HG02973 (cell line): Measurements from ENCODE around the gene NCLN.
"Not testable (repeated sequence)": the region's sequence is repeated elsewhere in the genome, so short reads cannot be mapped to it uniquely, and the experiment has no call there.

Source experiments
- ATAC-seq: cut with Tn5 transposase; IDR thresholded peaks from one replicate; pipeline ENCODE4 v1.9.1; 2021; ENCODE audit warnings: moderate library complexity; ENCODE audit not compliant: unreplicated experiment

The NCLN gene

DNA sequence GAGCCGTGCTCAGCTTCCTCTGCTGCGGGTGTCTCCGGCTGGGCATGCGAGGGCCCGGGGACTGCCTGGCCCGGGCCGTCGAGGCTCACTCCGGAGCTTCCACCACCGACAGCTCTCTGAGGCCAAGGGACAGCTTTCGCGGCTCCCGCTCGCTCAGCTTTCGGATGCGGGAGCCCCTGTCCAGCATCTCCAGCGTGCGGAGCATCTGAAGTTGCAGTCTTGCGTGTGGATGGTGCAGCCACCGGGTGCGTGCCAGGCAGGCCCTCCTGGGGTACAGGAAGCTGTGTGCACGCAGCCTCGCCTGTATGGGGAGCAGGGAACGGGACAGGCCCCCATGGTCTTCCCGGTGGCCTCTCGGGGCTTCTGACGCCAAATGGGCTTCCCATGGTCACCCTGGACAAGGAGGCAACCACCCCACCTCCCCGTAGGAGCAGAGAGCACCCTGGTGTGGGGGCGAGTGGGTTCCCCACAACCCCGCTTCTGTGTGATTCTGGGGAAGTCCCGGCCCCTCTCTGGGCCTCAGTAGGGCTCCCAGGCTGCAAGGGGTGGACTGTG lies 5.9 kb upstream of the NCLN start:
- ATAC-seq, result no peak

DNA sequence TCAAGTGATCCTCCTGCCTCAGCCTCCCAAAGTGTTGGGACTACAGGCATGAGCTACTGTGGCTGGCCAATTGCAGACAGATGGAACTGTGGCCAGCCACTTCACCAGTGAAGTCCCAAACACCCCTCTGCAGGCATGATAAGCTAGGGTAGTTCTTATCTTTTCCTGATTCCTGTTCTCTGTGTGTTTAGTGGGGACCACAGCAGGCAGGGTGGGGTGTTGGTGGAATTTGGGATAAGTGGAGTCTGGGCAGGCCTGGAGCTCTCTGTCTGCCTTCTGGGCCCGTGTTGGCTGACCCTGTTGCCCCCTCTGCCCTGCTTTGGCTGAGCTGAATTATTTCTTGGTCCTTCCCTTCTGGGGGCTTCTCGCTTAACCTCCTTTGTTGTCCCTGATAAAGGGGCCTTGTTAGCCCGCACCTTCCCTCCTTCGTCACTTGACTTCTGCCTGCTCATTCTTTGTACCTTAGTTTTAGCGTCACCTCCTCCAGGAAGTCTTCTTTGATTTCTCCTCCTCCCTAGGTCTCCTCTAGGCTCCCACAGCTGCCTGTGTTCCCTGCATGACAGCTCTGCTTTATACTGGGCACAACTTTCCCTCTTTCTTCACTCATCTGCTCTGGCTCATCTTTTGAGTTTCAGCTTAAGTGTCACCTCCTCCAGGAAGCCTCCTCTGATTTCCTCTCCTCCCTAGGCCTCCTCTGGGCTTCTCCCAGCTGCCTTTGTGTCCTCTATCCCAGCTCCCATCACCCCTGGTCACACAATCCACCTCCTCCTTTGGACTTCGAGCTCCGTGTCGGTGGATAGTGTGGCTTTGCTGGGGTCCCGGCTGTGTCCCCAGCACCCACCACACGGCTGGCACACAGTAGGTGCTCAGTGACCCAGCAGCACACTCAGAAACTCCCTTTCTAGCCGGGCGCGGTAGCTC lies 1.7 kb upstream of the NCLN start:
- ATAC-seq, result no peak

DNA sequence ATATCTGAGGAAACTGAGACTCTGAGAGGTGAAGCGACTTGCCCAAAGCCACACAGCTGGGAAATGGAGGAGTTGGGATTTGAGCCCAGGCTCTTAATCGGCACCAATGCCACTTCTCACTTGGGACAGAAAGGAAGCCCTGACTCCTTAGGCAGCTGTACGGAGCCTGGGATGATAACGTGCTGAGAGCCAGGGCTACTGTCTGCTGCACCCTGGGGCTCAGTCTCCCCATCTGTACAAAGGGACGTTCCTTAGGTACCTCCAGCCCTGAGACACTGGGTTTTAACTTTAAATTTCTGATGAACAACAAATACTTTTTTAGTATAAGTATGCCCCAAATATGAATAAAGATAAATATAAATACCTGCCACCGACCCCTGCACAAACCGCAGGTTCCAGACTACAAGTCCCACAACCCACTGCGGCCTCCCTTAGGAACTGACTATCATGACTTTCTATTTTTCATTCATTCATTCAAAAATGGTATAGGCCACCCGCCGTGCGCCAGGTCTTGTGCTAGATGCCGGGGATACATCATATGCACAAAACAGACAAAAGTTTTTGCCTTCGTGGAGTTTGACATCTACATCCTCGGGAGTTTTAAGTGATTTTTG lies 776 bp upstream of the NCLN start:
- ATAC-seq, result no peak

DNA sequence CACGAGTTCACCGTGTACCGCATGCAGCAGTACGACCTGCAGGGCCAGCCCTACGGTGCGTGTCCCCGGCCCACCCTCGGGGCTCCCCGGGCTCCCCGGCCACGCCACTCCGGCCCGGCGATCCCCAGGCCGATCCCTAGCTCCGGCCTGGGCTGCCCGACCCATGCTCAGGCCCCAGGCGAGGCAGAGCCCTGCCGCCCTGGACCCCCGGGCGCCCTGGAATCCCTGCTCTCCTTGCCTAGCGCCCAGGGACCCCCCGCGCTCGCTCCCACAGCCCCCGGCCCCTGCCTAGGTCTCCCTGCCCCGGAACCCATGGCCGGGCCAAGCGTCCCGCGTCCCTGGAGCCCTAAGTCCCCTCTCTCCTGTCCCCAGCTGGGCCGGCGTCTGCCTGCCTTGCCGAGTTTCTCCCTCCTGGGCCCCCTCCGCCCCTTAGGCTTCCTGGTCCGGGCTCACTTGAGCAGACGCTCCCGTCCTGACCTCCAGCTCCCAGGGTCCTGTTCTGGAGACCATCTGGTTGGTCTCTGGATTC lies 494 bp downstream of the NCLN start:
- ATAC-seq, result no peak

DNA sequence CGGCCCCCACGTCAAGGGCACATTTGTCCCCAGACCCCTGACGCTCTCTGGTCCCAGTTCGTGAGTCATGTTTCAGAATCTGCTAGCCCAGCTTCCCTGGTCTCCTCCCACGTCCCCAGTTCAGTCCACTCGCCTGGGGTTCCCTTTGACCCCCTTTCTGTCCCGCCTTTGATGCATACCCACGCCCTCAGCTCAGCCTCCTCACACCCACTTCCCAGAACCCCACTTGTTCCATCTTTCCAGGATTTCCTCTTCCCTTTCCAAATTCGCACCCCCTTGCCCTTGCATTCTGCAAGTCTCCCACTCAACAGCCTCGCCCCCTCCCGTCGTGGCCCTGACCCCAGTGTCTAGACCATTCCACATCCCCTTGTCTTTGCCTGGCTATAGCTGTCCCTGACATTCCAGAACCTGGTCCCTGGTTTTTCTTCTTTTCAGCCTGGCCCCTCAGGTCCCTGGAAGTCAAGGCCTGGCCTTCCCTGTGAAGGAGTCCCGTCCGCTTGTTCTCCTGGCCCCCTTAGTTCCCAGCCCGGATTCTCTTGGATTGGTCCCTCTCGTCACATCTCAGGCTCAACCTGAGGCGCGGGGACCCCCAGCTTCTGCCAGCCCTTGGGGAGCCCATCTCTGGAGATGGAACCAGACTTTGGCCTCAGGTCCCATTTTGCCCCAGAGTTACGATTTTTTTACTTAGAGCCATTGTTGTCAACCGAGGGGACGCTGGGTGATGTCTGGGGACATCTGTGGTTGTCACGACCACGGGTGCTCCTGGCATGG lies 1.3 kb downstream of the NCLN start:
- no peak for ATAC-seq

DNA sequence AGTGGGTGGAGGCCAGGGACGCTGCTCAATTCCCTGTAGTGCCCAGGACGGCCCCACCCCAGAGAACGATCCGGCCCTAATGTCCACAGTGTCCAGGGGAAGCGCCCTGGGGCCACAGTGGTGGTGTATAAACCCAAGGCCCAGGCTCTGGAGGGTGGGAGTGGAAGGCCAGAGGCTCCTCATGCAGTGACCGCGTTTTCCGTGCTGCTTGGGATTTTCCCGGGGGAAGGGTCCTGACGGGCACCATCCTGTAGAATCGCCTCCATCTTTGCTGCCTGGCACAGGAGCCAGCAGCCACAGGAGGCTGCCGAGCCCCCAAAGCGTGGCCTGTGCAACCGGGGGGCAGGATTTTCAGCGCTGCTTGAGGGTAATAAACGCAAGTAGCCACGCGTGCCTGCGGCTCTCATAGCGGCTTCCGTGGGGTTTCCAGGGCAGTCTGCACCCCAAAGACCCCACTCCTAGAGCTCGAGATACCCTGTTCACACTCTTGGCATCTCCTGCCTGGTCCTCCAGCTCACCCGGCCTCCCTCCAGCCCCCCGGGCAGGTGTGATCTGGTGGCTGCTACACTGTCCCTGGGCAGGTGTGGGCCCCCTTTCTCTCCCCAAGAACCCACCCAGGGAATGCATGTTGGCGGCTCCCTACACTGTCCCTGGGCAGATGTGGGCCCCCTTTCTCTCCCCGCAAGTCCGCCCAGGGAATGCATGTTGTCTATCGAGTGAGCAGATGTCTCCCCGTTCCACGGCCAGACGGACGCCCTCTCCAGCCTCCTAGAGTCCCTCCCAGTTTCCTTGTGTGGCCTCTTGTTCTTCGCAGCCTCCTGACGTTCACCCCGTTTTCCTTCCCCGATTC lies 2.2 kb downstream of the NCLN start:
- ATAC-seq, result no peak

DNA sequence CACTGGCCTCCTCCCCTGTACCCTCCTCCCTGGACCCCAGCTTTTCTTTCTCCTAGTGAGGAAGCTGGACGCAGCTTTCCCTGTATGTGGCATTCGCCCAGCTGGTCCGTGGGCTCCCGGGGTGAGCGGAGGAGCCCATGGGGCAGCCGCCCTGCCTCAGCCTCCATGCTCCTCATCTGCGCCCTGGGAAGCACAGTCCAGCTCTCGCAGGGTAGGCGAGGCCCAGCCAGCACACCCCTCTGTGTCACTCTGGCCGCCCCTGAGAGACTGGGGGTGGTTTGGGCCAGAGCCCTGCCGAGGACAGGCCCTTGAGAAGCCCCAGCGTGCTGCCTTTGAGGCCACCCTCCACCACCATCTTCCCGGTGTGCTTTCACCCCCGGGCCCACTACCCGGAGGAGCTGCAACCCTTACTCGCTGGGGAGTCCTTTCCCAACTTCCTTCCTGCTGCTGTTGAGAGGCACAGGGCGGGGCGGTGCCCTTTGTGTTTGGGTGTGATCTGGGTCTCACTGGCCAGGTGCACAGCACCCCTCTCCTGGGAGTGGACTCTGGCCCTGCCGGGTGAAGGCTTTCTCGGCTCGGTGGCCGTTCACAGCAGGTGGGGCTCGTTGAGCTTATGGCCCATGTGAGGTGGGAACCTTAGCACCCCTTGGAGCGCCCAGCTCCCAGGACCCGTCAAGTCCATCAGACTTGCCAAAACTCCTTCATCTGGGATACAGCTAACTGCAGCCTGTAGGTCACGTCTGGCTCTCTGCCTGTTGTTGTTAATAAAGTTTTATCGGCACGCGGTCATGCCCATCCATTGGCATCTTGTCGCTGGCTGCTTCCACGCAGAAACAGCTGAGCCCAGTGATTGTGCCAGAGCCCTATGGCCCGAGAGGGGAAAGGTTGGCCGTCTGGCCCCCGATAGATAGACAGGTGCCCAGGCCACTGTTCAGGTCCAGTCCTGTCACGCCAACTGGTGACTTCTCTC lies 3.2 kb downstream of the NCLN start:
- ATAC-seq, result no peak

DNA sequence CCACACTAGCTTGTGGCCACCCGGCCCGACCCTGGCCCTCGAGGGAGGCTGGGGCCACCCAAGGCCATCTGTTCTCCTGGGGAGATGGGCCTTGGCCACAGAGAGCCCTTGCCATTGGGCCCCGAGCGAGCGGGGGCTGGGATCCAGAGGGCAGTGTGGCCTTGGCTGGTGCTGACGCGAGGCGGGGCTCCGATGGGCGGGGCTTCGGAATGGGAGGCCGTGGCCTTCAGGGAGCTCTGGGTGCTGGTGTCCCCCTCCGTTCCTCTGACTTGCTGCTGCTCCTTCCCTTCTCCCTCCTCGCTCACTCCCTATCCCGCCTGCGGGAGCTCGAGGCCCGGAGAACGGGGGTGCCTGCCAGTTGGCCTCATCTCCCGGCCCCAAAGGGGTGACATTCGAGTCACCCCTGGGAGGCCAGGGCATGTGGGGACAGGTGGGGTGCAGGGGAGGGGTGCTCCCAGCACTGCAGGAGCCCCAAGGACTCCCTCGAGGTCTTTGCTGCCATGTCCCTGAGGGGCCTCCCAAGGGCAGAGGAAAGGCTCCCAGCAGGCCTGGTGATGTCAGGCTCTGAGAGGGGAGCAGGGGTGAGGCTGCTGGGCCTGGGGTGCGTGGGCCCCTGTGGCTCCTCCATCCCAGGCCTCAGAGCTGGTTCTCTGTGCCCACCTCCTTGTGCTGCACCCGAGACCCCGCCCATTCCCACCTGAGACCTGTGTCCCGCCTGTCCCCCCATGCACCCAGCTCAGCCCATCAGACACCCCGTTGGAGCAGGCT lies 4.2 kb downstream of the NCLN start:
- ATAC-seq, result no peak

DNA sequence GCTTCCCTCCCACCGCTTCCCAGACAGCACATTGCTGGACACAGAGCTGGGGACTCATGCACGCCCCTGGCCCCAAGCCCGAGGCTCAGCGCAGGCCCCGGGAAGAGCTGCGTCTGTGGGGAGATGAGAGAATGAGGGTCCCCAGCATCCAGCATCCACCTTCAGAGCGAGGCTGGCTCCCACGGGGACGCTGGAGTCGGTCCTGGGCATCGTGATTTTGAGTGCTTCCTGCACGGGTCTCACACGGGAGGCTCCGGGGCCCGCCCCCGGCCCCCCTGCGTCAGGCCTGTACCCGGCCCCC lies 4.7 kb downstream of the NCLN start:
- ATAC-seq, result no peak

DNA sequence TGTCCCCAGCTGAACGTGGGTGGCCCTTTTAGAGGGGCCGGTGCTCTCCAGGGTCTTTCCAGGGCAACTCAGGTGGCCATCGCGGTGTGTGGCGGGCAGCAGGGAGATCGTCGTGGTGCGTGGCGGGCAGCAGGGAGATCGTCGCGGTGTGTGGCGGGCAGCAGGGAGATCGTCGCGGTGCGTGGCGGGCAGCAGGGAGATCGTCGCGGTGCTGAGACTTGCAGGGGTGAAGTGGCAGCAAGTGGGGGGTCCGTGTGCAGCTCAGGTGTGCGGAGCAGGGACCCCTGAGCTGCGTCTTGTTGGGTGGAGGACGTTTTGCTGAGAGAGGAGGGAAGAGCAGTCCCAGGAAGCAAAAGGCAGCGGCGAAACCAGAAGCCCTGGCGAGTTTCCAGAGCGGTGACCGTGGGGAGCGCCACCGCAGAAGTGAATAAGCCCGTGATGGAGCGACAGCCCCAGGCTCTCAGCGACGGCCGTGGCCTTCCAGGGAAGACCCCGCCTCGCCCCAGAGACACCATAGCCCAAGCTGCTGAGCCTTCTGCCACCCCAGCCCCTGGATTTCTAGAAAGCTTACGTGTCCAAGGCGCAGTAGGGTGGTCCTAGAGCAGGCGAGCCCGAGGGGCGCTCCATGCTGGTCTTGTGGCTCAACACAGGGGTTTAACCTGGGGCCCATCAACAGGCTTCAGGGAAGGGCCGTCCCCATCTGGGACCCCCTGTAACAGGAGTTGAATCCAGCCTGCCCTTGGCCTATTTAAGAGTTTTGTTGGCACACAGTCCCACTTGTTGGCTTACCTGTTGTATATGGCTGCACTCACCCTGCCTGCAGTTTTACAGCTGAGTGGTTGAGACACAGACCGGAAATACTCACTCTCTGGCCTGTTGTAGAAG lies 5.4 kb downstream of the NCLN start:
- no peak for ATAC-seq

DNA sequence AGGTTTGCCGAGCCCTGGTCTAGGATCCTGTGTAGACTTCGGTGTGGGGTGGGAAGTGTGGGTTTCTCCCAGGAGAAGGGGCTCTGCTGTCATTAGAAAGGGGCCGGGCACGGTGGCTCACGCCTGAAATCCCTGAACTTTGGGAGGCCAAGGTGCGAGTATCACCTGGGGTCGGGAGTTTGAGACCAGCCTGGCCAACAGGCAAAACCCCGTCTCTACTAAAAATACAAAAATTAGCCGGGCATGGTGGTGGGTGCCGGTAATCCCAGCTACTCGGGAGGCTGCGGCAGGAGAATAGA lies 6.0 kb downstream of the NCLN start:
- not testable (repeated sequence) for ATAC-seq

DNA sequence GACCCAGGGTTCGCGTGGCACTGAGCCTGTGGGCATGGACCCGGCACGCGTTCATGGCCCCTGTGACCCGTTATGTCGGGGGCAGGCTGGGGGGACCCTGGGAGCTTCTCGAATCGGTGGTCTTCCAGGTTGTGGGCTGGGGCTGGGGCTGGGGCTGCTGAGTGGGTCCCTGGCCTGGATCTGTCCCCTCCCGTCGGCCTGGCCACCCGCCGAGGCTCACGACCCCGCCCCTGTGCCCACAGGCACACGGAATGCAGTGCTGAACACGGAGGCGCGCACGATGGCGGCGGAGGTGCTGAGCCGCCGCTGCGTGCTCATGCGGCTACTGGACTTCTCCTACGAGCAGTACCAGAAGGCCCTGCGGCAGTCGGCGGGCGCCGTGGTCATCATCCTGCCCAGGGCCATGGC lies 6.5 kb downstream of the NCLN start:
- ATAC-seq, result no peak

DNA sequence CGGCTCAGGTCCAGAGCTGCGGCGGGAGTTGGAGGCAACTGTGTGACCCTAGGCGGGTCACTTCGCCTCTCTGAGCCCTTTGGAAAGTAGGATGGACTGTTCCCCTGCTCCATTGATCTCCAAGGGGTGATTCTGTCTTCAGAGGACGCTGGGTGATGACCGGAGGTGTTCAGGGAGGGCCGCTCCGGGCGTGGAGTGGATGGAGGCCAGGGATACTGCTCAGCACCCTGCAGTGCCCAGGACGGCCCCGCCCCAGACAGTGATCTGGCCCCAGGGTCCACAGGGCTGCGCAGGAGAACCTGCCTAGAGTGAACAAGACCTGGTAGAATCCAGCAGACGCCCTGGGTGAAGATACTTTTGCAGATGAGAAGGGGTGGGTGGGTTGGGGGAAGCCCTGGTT lies 7.0 kb downstream of the NCLN start:
- ATAC-seq, result no peak

DNA sequence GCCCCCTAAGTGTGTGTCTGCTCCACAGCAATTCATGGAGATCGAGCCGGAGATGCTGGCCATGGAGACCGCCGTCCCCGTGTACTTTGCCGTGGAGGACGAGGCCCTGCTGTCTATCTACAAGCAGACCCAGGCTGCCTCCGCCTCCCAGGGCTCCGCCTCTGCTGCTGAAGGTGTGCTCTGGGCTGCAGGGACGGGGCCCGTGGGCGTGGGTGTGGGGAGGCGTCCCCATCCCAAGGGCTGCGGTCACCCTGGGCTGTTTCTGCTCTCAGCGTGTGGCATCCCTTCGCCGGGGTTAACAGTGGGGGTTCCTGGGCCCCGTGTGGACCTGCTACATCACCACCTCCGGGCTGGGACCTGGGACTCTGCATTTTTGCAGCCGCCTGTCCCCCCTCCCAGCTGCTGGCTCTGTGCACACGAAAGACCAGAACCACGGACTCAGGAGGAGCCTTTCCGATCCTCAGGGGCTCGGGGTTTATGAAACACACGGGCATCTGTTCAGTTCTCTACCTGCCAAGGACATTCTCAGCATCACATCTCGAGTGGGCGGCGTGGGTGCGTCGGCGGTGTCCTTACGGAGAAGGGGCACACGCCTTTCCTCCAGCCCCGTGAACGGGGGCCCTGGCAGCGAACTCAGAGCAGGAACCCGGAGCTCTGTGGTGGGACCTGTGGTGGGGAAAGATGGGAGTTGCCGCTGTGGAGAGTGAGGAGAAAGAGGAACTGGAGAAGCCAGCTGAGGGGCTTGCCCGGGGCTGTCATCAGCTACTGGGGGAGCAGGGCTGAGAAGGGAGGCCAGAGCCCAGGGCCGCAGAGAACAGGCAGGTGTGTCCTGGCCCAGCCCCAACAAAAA lies 7.8 kb downstream of the NCLN start:
- ATAC-seq, result no peak

DNA sequence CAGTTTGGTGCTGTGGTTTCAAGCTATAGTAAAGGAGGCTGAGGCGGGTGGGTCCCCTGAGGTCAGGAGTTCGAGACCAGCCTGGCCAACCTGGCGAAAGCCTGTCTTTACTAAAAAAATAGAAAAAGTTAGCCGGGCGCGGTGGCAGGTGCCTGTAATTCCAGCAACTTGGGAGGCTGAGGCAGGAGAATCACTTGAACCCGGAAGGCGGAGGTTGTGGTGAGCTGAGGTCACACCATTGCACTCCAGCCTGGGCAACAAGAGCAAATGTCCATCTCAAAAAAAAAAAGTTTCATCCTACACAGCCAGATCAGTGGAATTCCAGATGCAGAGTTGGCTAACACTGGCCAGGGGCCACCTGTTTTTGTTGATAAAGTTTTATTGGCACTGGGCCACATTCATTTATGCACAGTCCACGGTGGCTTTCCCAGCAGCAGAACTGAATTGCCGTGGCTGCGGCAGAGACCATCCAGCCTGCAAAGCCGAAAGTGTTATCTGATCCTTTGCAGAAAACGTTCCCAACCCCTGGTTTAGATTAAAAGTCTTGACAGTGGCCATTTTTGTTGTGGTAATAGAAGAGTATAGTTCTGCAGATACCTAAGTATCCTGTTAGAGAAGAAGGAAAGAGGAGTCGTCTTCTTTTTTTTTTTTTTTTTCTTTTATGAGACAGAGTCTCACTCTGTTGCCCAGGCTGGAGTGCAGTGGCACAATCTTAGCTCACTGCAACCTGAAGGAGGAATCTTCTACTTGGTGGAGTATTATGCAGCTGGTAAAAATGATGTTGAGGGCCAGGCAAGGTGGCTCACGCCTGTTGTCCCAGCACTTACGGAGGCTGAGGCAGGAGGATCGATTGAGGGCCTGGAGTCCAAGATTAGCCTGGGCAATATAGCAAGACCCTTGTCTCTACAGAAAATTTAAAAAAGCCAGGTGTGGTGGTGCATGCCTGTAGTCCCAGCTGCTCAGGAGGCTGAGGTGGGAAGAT lies 8.7 kb downstream of the NCLN start:
- ATAC-seq, result no peak
